BE2C (cell line): ENCODE results near the gene SCN8A.

Experiments used
- DNase-seq: peaks from one replicate; pipeline ENCODE4 v3.0.0-alpha.2; 2020
- H3K27me3 ChIP-seq: fragments of 250-450 bp; sonication (Bioruptor Pico); 2 replicates; pipeline ENCODE4 v1.5.1; 2020; ENCODE audit warnings: mild to moderate bottlenecking
- H3K36me3 ChIP-seq: fragments of 250-450 bp; sonication (Bioruptor Pico); 2 replicates; pipeline ENCODE4 v1.5.1; 2020; ENCODE audit warnings: mild to moderate bottlenecking
- H3K4me1 ChIP-seq: fragments of 250-450 bp; sonication (Bioruptor Pico); 2 replicates; pipeline ENCODE4 v1.5.1; 2020
- H3K4me3 ChIP-seq: 2 replicates; pipeline ENCODE4 v1.5.1; 2011; ENCODE audit warnings: low read depth, low read length
- H3K9me3 ChIP-seq: fragments of 250-450 bp; sonication (Bioruptor Pico); 2 replicates; pipeline ENCODE4 v1.5.1; 2020
- TF ChIP-seq, protein P1 (sequence below): IDR thresholded peaks from 2 replicates; pipeline ENCODE4 v1.5.1; 2012; ENCODE audit warnings: mild to moderate bottlenecking, low read depth, low read length

SCN8A gene

GRCh38 chr12:51834411-51834810 lies 243.4 kb downstream of the SCN8A start:
- Histone ChIP-seq H3K4me3 (no peak overlapping the region), H3K4me1 (no peaks in the 10 kb centered on the region), H3K27me3 (no peaks in the 10 kb centered on the region), H3K9me3 (no peaks in the 10 kb centered on the region), H3K36me3 (no peaks in the 10 kb centered on the region)
- TF ChIP-seq, protein P1, sequence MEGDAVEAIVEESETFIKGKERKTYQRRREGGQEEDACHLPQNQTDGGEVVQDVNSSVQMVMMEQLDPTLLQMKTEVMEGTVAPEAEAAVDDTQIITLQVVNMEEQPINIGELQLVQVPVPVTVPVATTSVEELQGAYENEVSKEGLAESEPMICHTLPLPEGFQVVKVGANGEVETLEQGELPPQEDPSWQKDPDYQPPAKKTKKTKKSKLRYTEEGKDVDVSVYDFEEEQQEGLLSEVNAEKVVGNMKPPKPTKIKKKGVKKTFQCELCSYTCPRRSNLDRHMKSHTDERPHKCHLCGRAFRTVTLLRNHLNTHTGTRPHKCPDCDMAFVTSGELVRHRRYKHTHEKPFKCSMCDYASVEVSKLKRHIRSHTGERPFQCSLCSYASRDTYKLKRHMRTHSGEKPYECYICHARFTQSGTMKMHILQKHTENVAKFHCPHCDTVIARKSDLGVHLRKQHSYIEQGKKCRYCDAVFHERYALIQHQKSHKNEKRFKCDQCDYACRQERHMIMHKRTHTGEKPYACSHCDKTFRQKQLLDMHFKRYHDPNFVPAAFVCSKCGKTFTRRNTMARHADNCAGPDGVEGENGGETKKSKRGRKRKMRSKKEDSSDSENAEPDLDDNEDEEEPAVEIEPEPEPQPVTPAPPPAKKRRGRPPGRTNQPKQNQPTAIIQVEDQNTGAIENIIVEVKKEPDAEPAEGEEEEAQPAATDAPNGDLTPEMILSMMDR = no peak
- no peak for DNase-seq

GRCh38 chr12:51836041-51836826 lies 245.2 kb downstream of the SCN8A start:
- no peak overlapping the region for H3K4me3 ChIP-seq
- H3K36me3 ChIP-seq = no peaks in the 10 kb centered on the region
- H3K4me1 ChIP-seq = no peaks in the 10 kb centered on the region
- no peaks in the 10 kb centered on the region for H3K9me3 ChIP-seq
- TF ChIP-seq, protein P1 = no peak
- DNase-seq = no peak
- H3K27me3 ChIP-seq = no peaks in the 10 kb centered on the region

- H3K4me1 ChIP-seq = no peaks in the 10 kb centered on the region
- H3K4me3 ChIP-seq = no peak overlapping the region
- H3K36me3 ChIP-seq = no peaks in the 10 kb centered on the region
- no peaks in the 10 kb centered on the region for H3K27me3 ChIP-seq
- H3K9me3 ChIP-seq = no peaks in the 10 kb centered on the region
- TF ChIP-seq, protein P1 = no peak
- no peak for DNase-seq
Observed at GRCh38 chr12:51836827-51837173, 245.8 kb downstream of the SCN8A start.

GRCh38 chr12:51837286-51837685 lies 246.3 kb downstream of the SCN8A start:
- Histone ChIP-seq H3K4me1 (no peaks in the 10 kb centered on the region), H3K4me3 (no peak overlapping the region), H3K36me3 (no peaks in the 10 kb centered on the region), H3K9me3 (no peaks in the 10 kb centered on the region), H3K27me3 (no peaks in the 10 kb centered on the region)
- DNase-seq = no peak
- TF ChIP-seq, protein P1 = no peak

GRCh38 chr12:51838036-51838435 lies 247.0 kb downstream of the SCN8A start:
- Histone ChIP-seq H3K27me3 (no peaks in the 10 kb centered on the region), H3K4me3 (no peak overlapping the region), H3K4me1 (no peaks in the 10 kb centered on the region), H3K36me3 (no peaks in the 10 kb centered on the region), H3K9me3 (no peaks in the 10 kb centered on the region)
- no peak for DNase-seq
- TF ChIP-seq, protein P1 = no peak

DNA sequence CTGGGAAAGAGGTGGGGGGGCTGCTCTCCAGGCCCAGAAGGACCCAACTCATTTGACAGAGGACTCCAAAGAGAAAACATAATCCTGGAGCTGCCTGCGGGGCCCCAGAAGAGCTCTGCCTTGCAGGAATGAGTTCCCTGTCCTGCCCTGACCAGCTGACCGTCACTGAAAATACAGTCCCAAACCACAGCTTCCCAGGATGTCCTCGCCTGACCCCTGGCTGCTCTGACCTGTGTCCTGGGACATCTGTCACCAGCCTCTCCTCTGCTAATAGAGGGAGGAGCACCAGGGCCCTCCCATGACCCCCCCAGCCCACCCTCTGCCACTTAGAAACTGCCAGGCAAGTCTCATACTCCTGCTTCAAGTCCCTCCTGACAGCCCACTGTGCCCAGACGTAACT lies 247.7 kb downstream of the SCN8A start:
- TF ChIP-seq, protein P1 = no peak
- Histone ChIP-seq H3K36me3 (no peaks in the 10 kb centered on the region), H3K9me3 (no peaks in the 10 kb centered on the region), H3K4me3 (no peak overlapping the region), H3K4me1 (no peaks in the 10 kb centered on the region), H3K27me3 (no peaks in the 10 kb centered on the region)
- no peak for DNase-seq
